ENCODE data around the gene OPCML. TPM values are rescaled to one million over a fixed set of nuclear protein-coding genes. Genes with fewer than 3 reads are reported as not detected.

The OPCML gene
- total RNA-seq, 1 experiment from 2014 or later = 0.94 TPM

- Histone ChIP-seq H4K5ac (ENCODE audit: insufficient read length, low read depth, low read length) (no peak overlapping the region), H2BK5ac (ENCODE audit: insufficient read length, low read length) (no peak overlapping the region), H4K8ac (replicated peaks; ENCODE audit: insufficient read length, low read depth, low read length) (no peak overlapping the region), H3K23me2 (ENCODE audit: insufficient read length, low read depth, low read length, poor library complexity, severe bottlenecking) (no peaks in the 10 kb centered on the region), H2BK12ac (ENCODE audit: insufficient read length, low read depth, low read length) (no peak overlapping the region), H4K91ac (ENCODE audit: insufficient read length, low read depth, low read length) (no peak overlapping the region), H3K23ac (ENCODE audit: insufficient read length, low read depth, low read length) (no peak overlapping the region), H3K79me1 (ENCODE audit: insufficient read depth, low read depth, low read length, poor library complexity, severe bottlenecking) (no peaks in the 10 kb centered on the region), H3K4me1 (ENCODE audit: insufficient read depth, low read length) (no peaks in the 10 kb centered on the region), H2AFZ (ENCODE audit: low read length) (no peak overlapping the region), H4K20me1 (ENCODE audit: control insufficient read depth, insufficient read depth, insufficient read length) (no peaks in the 10 kb centered on the region), H2BK120ac (ENCODE audit: low read depth, low read length, poor library complexity, severe bottlenecking) (no peak overlapping the region), H3K79me2 (ENCODE audit: insufficient read depth, low read length) (no peaks in the 10 kb centered on the region), H3K9me3 (ENCODE audit: control insufficient read depth, low read depth, low read length) (no peaks in the 10 kb centered on the region), H3K27ac (ENCODE audit: insufficient read length, low read depth, low read length) (no peak overlapping the region), H3K27me3 (ENCODE audit: insufficient read depth, low read length) (no peaks in the 10 kb centered on the region), H3K4me2 (ENCODE audit: insufficient read depth, insufficient read length, low read length) (no peak overlapping the region), H3K18ac (ENCODE audit: insufficient read length, low read depth, low read length) (no peak overlapping the region), H3T11ph (ENCODE audit: low read length) (no peak overlapping the region), H2BK20ac (ENCODE audit: low read depth, low read length, poor library complexity, severe bottlenecking) (no peak overlapping the region), H3K4ac (ENCODE audit: low read depth, low read length) (no peak overlapping the region), H3K9ac (ENCODE audit: extremely low read depth, insufficient read length, low read length) (no peak overlapping the region), H2AK5ac (ENCODE audit: insufficient read length, low read length) (no peak overlapping the region), H3K56ac (ENCODE audit: insufficient read length, low read depth, low read length) (no peak overlapping the region), H2BK15ac (ENCODE audit: low read depth, low read length) (no peak overlapping the region), H3K14ac (ENCODE audit: insufficient read depth, low read length) (no peak overlapping the region)
- H3K27me3 Mint-ChIP-seq (ENCODE audit: low read depth) = no peaks in the 10 kb centered on the region; the same call in 1 of the 2 replicates
- H3K9me3 Mint-ChIP-seq = no peaks in the 10 kb centered on the region; a peak in 1 of 5 replicates
- H3K4me3 Mint-ChIP-seq = no peak overlapping the region
- WGBS (ENCODE audit: extremely low coverage, insufficient read length, low lambda C conversion rate) = no CpG with 5 or more reads among the region's 6 CpGs
- peaks cover 0 to 6% (median 4%) of the 10 kb centered on the region in 3 experiments; a peak in 3 of 7 replicates for H3K36me3 Mint-ChIP-seq (ENCODE audit: insufficient read depth in 1 of 3, low read depth in 3 of 3)
- no peaks in the 10 kb centered on the region for H3K4me1 Mint-ChIP-seq
- no peak for DNase-seq
- no peak for TF ChIP-seq CTCF (conservative IDR thresholded peaks at IDR 0.05)
- no peak overlapping the region for H3K27ac Mint-ChIP-seq
Measured at GRCh38 chr11:133266986-133267385, 265.3 kb downstream of the OPCML start.

Data from H9 (cell line).